Kidney epithelial cell (primary cell): Measurements from ENCODE around the gene FGF9. TPM values are rescaled to one million over a fixed set of nuclear protein-coding genes. Genes with fewer than 3 reads are reported as not detected.

Experiments used
- DNase-seq: peaks from one replicate; pipeline ENCODE4 v3.0.0-alpha.2; 2010; ENCODE audit warnings: low read depth
- H3K27me3 ChIP-seq: 2 replicates; pipeline ENCODE4 v1.6.0; 2011; ENCODE audit warnings: low read length; ENCODE audit not compliant: control insufficient read depth, insufficient read depth
- H3K36me3 ChIP-seq: 2 replicates; pipeline ENCODE4 v1.5.1; 2011; ENCODE audit warnings: low read length; ENCODE audit not compliant: control insufficient read depth, insufficient read depth
- H3K4me3 ChIP-seq: 2 replicates; pipeline ENCODE4 v1.5.1; 2011; ENCODE audit warnings: low read depth, mild to moderate bottlenecking, control low read depth, low read length
- total RNA-seq: library from RNA; depleted of rRNA; stranded (reverse); fragments of >200 nt; gene quantifications from 2 replicates; pipeline ENCODE4 v1.2.3, GENCODE V29; 2015
- TF ChIP-seq, protein P1 (sequence below): IDR thresholded peaks from 2 replicates; pipeline ENCODE4 v1.5.1; 2011; ENCODE audit warnings: mild to moderate bottlenecking, moderate library complexity, low read length, control low read depth, inconsistent platforms; ENCODE audit not compliant: insufficient read depth, poor library complexity, severe bottlenecking

The FGF9 gene
- total RNA-seq, 1 donor from 2014 or later, result 0.33 TPM

DNA sequence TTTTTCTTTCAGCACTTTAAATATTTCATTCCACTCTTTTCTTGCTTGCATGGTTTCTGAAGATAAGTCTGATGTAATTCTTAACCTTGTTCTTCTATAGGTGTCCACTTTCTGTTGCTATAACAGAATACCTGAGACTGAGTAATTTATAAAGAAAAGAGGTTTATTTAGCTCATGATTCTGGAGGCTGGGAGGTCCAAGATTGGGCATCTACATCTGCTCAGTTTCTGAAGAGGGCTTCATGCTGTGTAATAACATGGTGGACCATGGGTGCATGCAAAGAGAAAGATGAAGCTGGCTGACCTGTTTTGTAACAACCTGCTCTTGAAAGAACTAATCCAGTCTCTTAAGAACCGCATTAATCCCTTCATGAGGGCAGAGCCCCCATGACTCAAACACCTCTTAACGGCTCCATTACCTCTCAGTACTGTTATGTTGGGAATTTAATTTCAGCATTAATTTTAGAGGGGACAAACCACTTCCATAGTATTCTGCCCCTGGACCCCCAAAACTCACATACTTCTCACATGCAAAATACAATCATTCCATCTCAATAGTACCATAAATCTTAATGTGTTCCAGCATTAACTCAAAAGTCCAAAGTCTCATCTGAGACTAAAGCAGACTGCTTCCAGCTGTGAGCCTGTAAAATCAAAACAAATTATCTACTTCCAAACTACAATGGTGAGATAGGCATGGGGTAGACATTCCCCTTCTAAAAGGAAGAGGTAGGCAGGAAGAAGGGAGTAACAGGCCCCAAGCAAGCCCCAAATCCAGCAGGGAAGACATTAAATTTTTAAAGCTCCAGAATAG is 9.6 kb upstream of the FGF9 start:
- no peak for DNase-seq
- H3K36me3 ChIP-seq, result no peaks in the 10 kb centered on the region
- no peak overlapping the region for H3K4me3 ChIP-seq
- TF ChIP-seq, protein P1, sequence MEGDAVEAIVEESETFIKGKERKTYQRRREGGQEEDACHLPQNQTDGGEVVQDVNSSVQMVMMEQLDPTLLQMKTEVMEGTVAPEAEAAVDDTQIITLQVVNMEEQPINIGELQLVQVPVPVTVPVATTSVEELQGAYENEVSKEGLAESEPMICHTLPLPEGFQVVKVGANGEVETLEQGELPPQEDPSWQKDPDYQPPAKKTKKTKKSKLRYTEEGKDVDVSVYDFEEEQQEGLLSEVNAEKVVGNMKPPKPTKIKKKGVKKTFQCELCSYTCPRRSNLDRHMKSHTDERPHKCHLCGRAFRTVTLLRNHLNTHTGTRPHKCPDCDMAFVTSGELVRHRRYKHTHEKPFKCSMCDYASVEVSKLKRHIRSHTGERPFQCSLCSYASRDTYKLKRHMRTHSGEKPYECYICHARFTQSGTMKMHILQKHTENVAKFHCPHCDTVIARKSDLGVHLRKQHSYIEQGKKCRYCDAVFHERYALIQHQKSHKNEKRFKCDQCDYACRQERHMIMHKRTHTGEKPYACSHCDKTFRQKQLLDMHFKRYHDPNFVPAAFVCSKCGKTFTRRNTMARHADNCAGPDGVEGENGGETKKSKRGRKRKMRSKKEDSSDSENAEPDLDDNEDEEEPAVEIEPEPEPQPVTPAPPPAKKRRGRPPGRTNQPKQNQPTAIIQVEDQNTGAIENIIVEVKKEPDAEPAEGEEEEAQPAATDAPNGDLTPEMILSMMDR, result no peak
- H3K27me3 ChIP-seq, result no peaks in the 10 kb centered on the region

DNA sequence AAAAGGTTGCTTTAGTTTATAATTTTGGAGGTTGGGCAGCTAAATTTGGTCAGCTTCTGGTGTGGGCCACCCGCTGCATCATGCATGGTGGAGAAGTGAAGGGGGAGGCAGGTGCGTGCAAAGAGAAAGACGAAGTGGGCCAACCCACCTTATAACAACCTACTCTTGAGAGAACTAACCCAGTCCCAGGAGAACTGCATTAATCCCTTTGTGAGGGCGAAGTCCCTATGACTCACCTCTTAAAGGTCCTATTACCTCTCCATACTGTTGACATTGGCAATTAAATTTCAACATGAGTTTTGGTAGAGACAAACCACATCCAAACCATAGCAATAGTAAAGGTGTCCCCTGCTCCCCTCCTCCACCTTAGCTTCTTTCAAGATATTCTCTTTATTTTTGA is 7.7 kb upstream of the FGF9 start:
- Histone ChIP-seq H3K36me3 (no peaks in the 10 kb centered on the region), H3K27me3 (no peaks in the 10 kb centered on the region), H3K4me3 (no peak overlapping the region)
- DNase-seq, result no peak
- TF ChIP-seq, protein P1, result no peak

DNA sequence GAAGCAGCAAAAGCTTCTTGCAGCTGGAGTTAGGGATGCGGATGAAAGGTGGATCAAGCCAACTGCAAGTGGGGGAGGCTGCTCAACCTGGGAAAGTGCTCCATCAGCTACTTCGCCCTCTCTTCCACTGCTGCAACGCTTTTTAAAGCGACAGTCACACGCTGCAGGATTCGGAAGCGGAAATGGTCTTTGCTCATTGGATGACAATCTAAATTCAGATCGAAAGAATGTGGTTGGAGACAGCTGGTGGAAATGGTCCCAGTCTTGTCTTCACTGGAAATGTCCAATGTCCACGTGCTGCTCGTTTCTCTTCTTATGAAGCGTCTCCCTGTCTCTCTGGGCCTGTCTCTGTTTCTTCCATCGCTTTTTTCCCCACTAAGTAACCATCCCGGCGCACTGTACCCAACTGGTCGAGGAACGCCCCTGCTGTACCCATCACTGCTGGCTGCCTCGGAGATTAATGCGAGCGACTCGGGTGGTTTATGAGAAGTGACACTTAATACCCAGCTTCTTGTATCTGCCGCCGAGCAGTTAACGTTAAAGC is 2.1 kb upstream of the FGF9 start:
- TF ChIP-seq, protein P1, result no peak
- no peak for DNase-seq
- Histone ChIP-seq H3K27me3 (peaks cover 9% of the 10 kb centered on the region), H3K4me3 (peak overlapping the region; percentile 49), H3K36me3 (no peaks in the 10 kb centered on the region)

DNA sequence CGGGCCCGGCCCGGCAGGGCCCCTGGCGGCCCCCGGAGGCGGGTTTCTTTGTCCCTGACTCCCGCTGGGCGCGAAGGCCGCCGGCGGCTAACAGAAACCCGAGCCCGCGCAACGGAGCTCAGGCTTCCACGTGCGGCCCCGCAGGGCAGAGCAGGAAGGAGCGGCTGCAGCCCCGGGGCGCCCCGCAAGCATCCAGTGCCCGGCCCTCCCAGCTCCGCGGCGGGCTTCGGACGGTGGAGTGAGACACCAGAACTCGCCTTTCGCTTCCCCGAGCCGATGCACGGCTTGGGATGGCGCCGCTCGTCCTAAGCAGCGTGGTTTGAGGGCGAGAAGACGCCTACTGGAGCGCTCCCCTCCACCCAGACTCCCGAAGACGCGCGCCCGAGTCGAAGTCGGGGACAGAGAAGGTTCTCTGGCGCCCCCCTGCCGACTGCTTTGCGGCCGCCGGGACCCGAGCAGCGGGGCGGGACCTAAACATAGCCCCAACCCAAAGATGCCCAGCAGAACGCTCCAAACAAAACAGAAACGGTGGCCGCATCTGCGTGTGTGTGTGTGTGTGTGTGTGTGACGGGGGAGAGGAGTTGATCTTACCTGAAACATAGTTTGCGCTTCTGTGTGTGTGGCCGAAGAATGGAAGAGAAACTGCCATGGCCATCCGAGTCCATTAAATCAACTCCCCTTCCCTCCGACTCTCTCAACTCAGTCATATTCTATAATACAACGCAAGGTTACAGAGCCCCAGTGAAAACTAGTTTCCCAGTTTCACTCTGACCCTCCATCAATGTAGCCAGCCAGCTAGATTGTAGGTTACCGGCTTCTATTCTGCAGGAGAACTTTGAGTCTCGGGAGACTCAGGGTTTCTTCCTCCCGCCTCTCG is 629 bp upstream of the FGF9 start:
- no peak for DNase-seq
- H3K27me3 ChIP-seq, result peaks cover 10% of the 10 kb centered on the region
- H3K4me3 ChIP-seq, result peak overlapping the region; percentile 49
- TF ChIP-seq, protein P1, result peak; percentile 46
- H3K36me3 ChIP-seq, result no peaks in the 10 kb centered on the region

DNA sequence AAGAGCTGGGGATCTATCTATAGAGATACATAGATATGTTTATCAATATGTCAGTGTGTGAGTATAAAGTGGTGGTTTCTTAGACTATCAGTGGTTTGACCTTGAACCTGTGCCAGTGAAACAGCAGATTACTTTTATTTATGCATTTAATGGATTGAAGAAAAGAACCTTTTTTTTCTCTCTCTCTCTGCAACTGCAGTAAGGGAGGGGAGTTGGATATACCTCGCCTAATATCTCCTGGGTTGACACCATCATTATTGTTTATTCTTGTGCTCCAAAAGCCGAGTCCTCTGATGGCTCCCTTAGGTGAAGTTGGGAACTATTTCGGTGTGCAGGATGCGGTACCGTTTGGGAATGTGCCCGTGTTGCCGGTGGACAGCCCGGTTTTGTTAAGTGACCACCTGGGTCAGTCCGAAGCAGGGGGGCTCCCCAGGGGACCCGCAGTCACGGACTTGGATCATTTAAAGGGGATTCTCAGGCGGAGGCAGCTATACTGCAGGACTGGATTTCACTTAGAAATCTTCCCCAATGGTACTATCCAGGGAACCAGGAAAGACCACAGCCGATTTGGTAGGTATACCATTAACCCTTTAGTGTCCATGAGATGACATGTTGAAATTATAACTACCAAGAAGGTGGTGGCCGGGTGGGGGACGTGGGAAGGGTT is 880 bp downstream of the FGF9 start:
- no peaks in the 10 kb centered on the region for H3K36me3 ChIP-seq
- peak overlapping the region; percentile 49 for H3K4me3 ChIP-seq
- H3K27me3 ChIP-seq, result peaks cover 10% of the 10 kb centered on the region
- TF ChIP-seq, protein P1, result no peak
- DNase-seq, result no peak
